Measurements from ENCODE around the gene RAP2B. TPM values are rescaled to one million over a fixed set of nuclear protein-coding genes. Genes with fewer than 3 reads are reported as not detected.

The RAP2B gene
- total RNA-seq, 2 experiments from 2014 or later: 13.8 to 14.8 TPM

DNA sequence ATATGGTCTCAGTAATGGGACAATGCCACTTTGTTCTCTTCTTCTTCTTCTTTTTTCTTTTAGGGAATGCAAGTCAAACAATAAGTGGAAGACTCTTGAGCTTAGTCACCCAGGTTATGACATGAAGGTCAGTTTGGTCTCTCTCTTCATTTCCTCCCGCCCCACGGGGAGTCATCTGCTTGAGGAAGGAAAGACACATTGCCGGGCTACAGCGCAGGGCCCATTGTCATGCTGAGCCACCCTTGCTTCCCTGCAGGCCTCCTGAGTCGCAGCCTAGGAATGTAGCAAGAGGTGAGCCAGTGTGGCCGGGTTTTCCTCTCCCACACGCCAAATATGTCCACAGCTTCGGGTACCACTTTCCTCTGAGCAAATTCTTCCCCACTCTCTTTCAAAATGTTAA, 47.6 kb downstream of the RAP2B start:
- ATAC-seq (ENCODE audit: poor library complexity) (no peak), DNase-seq (peak in 2 of 14 experiments; percentile 62 to 69)
- Histone ChIP-seq H3K27me3 (ENCODE audit: control insufficient read depth in 1 of 2, insufficient read depth in 2 of 2, low read length in 2 of 2) (no peaks in the 10 kb centered on the region), H3K4me3 (ENCODE audit: low read length) (peak overlapping the region; percentile 11), H3K27ac (ENCODE audit: low read depth in 1 of 2, low read length in 2 of 2) (no peak overlapping the region), H3K36me3 (ENCODE audit: insufficient read depth, low read length) (no peaks in the 10 kb centered on the region), H3K4me1 (ENCODE audit: insufficient read depth, low read length) (peaks cover 15% of the 10 kb centered on the region), H3K9me3 (ENCODE audit: control insufficient read depth in 1 of 2, insufficient read depth in 1 of 2, low read length in 2 of 2) (no peaks in the 10 kb centered on the region)
- ChIA-PET CTCF (interaction anchor here (0.7 to 2.5 kb wide), 6 partner anchors 13 to 172 kb away, joined by 3 to 10 read pairs (median 4); no protein-coding TSS in a partner anchor), POLR2A (interaction anchor here (1.0 to 3.5 kb wide), 6 partner anchors 12 to 81 kb away, joined by 3 to 28 read pairs (median 6); no protein-coding TSS in a partner anchor)
- intact Hi-C loops (cut with DNase I, micrococcal nuclease): loop anchor here in 1 of 2 experiments (5.0 kb wide), 1 partner anchor 42 kb away; no protein-coding TSS in a partner anchor
- Mint-ChIP-seq H3K4me1 (ENCODE audit: low read depth) (peaks cover 40% of the 10 kb centered on the region), H3K9me3 (no peaks in the 10 kb centered on the region), H3K36me3 (ENCODE audit: low read depth) (no peaks in the 10 kb centered on the region), H3K4me3 (no peak overlapping the region), H3K27ac (peak overlapping the region; percentile 26), H3K27me3 (no peaks in the 10 kb centered on the region)
- TF ChIP-seq, protein P1, sequence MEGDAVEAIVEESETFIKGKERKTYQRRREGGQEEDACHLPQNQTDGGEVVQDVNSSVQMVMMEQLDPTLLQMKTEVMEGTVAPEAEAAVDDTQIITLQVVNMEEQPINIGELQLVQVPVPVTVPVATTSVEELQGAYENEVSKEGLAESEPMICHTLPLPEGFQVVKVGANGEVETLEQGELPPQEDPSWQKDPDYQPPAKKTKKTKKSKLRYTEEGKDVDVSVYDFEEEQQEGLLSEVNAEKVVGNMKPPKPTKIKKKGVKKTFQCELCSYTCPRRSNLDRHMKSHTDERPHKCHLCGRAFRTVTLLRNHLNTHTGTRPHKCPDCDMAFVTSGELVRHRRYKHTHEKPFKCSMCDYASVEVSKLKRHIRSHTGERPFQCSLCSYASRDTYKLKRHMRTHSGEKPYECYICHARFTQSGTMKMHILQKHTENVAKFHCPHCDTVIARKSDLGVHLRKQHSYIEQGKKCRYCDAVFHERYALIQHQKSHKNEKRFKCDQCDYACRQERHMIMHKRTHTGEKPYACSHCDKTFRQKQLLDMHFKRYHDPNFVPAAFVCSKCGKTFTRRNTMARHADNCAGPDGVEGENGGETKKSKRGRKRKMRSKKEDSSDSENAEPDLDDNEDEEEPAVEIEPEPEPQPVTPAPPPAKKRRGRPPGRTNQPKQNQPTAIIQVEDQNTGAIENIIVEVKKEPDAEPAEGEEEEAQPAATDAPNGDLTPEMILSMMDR (IDR thresholded peaks at IDR 0.05): no peak

DNA sequence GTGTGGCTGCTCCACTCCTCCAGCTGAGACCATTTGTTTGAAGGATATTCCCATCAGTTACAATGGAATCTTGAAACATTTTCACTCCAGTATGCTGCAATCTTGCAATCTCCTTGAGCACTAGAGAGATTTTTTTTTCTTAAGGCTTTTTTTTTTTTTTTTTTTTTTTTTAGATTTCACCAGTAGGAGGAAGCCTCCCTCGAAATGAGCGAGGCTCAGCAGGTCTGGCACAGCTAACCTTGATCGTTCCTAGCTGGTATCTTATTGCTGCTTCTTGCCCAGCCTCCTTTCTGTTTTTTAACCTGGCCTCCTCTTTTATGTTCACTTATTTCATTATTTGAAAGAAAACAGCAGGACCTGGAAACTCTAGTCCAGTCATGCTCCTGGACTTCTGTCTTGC, 48.1 kb downstream of the RAP2B start:
- no peak overlapping the region for H3K27ac ChIP-seq (ENCODE audit: low read depth in 1 of 2, low read length in 2 of 2)
- Mint-ChIP-seq H3K27ac (peak overlapping the region; percentile 26), H3K4me1 (ENCODE audit: low read depth) (peaks cover 41% of the 10 kb centered on the region), H3K27me3 (no peaks in the 10 kb centered on the region), H3K9me3 (no peaks in the 10 kb centered on the region), H3K36me3 (ENCODE audit: low read depth) (no peaks in the 10 kb centered on the region), H3K4me3 (peak overlapping the region; percentile 48)
- DNase-seq (peak in 10 of 14 experiments; percentile 12 to 78 (median 32)), ATAC-seq (ENCODE audit: poor library complexity) (peak; percentile 93)
- H3K4me1 ChIP-seq (ENCODE audit: insufficient read depth, low read length): peaks cover 15% of the 10 kb centered on the region
- TF ChIP-seq, protein P1 (IDR thresholded peaks at IDR 0.05): peak; percentile 55
- ChIA-PET POLR2A (interaction anchor here (0.6 to 3.5 kb wide), 7 partner anchors 12 to 351 kb away, joined by 3 to 28 read pairs (median 5); no protein-coding TSS in a partner anchor), CTCF (interaction anchor here (0.6 to 2.5 kb wide), 9 partner anchors 12 to 173 kb away, joined by 3 to 10 read pairs (median 3); no protein-coding TSS in a partner anchor)
- intact Hi-C loops (cut with DNase I, micrococcal nuclease): loop anchor here in 1 of 2 experiments (1.0 kb wide), 1 partner anchor 80 kb away; no protein-coding TSS in a partner anchor
- H3K9me3 ChIP-seq (ENCODE audit: control insufficient read depth in 1 of 2, insufficient read depth in 1 of 2, low read length in 2 of 2): no peaks in the 10 kb centered on the region
- no peaks in the 10 kb centered on the region for H3K27me3 ChIP-seq (ENCODE audit: control insufficient read depth in 1 of 2, insufficient read depth in 2 of 2, low read length in 2 of 2)
- H3K36me3 ChIP-seq (ENCODE audit: insufficient read depth, low read length): no peaks in the 10 kb centered on the region
- peak overlapping the region; percentile 11 for H3K4me3 ChIP-seq (ENCODE audit: low read length)

DNA sequence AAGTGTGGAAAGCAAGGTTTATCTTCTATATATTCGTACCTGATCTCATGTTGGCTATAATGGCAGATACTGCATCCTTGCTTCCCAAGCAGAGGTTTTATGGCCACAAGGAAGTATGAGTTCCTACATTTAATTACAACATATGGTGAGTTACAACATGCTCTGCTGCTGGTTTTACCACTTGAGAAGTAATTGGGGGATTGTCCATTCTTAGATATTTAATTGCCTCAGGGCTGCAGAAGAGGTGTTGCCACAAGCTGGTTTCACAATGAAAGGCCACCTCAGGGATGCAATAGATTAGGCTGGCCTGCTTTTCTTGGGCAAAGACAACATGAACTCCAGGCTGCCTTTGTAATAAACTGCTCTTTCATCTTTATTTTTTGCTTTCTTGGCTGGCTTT, 48.6 kb downstream of the RAP2B start:
- H3K36me3 ChIP-seq (ENCODE audit: insufficient read depth, low read length): no peaks in the 10 kb centered on the region
- intact Hi-C loops (cut with DNase I, micrococcal nuclease): loop anchor here in 1 of 2 experiments (1.0 kb wide), 1 partner anchor 80 kb away; no protein-coding TSS in a partner anchor
- peak overlapping the region; percentile 26 for H3K27ac Mint-ChIP-seq
- no peak overlapping the region for H3K4me3 ChIP-seq (ENCODE audit: low read length)
- no peaks in the 10 kb centered on the region for H3K9me3 Mint-ChIP-seq
- no peak overlapping the region for H3K4me3 Mint-ChIP-seq
- peak in 1 of 14 experiments; percentile 2 for DNase-seq
- TF ChIP-seq, protein P1 (IDR thresholded peaks at IDR 0.05): no peak
- H3K36me3 Mint-ChIP-seq (ENCODE audit: low read depth): no peaks in the 10 kb centered on the region
- peaks cover 15% of the 10 kb centered on the region for H3K4me1 ChIP-seq (ENCODE audit: insufficient read depth, low read length)
- H3K4me1 Mint-ChIP-seq (ENCODE audit: low read depth): peaks cover 46% of the 10 kb centered on the region
- CTCF ChIA-PET: interaction anchor here (0.6 to 1.2 kb wide), 8 partner anchors 10 to 125 kb away, joined by 3 to 5 read pairs (median 4); no protein-coding TSS in a partner anchor
- no peaks in the 10 kb centered on the region for H3K9me3 ChIP-seq (ENCODE audit: control insufficient read depth in 1 of 2, insufficient read depth in 1 of 2, low read length in 2 of 2)
- POLR2A ChIA-PET: interaction anchor here (0.6 to 3.5 kb wide), 6 partner anchors 11 to 350 kb away, joined by 3 to 28 read pairs (median 6); no protein-coding TSS in a partner anchor
- ATAC-seq (ENCODE audit: poor library complexity): no peak
- H3K27me3 ChIP-seq (ENCODE audit: control insufficient read depth in 1 of 2, insufficient read depth in 2 of 2, low read length in 2 of 2): no peaks in the 10 kb centered on the region
- H3K27me3 Mint-ChIP-seq: no peaks in the 10 kb centered on the region
- H3K27ac ChIP-seq (ENCODE audit: low read depth in 1 of 2, low read length in 2 of 2): no peak overlapping the region

Data from CD4-positive, alpha-beta T cell (primary cell).